Liver (tissue), 9 donors: ENCODE data around the gene MRPS16. TPM values are rescaled to one million over a fixed set of nuclear protein-coding genes. Genes with fewer than 3 reads are reported as not detected.

ENCODE experiments used
- DNase-seq: peaks from one replicate; pipeline ENCODE4 v3.0.0-alpha.2; 2017; ENCODE audit warnings: low spot score
- H3K27ac ChIP-seq, 2 donors: one replicate each; pipeline ENCODE4 v1.7.0; 2013; ENCODE audit warnings: inconsistent platforms in 2 of 2, low read length in 2 of 2, control low read depth in 1 of 2, low read depth in 1 of 2, mild to moderate bottlenecking in 1 of 2
- H3K27me3 ChIP-seq, 4 donors: one replicate each; pipeline versions ENCODE4 v1.6.1 to v1.7.0; 2013; ENCODE audit warnings: low read length in 3 of 4, inconsistent platforms in 1 of 4, mild to moderate bottlenecking in 1 of 4, moderate library complexity in 1 of 4; ENCODE audit not compliant: control insufficient read depth in 4 of 4, insufficient read depth in 4 of 4
- H3K36me3 ChIP-seq, 4 donors: one replicate each; pipeline versions ENCODE4 v1.6.1 to v1.7.0; 2013; ENCODE audit warnings: low read length in 3 of 4, mild to moderate bottlenecking in 3 of 4, low read depth in 1 of 4, moderate library complexity in 1 of 4; ENCODE audit not compliant: control insufficient read depth in 4 of 4, insufficient read depth in 3 of 4
- H3K4me1 ChIP-seq, 4 donors: one replicate each; pipeline versions ENCODE4 v1.6.1 to v1.7.0; 2013; ENCODE audit warnings: low read length in 3 of 4, mild to moderate bottlenecking in 3 of 4, moderate library complexity in 1 of 4; ENCODE audit not compliant: control insufficient read depth in 4 of 4, insufficient read depth in 4 of 4
- H3K4me3 ChIP-seq, 3 donors: one replicate each; pipeline versions ENCODE4 v1.6.1 to v1.7.0; 2013; ENCODE audit warnings: low read length in 3 of 3, control low read depth in 1 of 3, low read depth in 1 of 3, mild to moderate bottlenecking in 1 of 3
- H3K9ac ChIP-seq, 2 donors: one replicate each; pipeline ENCODE4 v1.7.0; 2013; ENCODE audit warnings: low read length in 2 of 2, mild to moderate bottlenecking in 2 of 2, moderate library complexity in 2 of 2, control low read depth in 1 of 2, low read depth in 1 of 2
- H3K9me3 ChIP-seq, 4 donors: one replicate each; pipeline versions ENCODE4 v1.6.1 to v1.7.0; 2013; ENCODE audit warnings: low read length in 3 of 4; ENCODE audit not compliant: control insufficient read depth in 4 of 4
- EGR1 ChIP-seq, 2 donors: IDR thresholded peaks; 2 replicates each; pipeline ENCODE4 v1.6.1; 2016 to 2018; ENCODE audit warnings: antibody characterized with exemption in 2 of 2, low read depth in 2 of 2
- FOXA1 ChIP-seq: IDR thresholded peaks from 2 replicates; pipeline ENCODE4 v1.6.1; 2016; ENCODE audit warnings: antibody characterized with exemption
- FOXA2 ChIP-seq: IDR thresholded peaks from 2 replicates; pipeline ENCODE4 v1.6.1; 2016; ENCODE audit warnings: antibody characterized with exemption
- GABPA ChIP-seq, 2 donors: IDR thresholded peaks in 1 of 2; conservative IDR thresholded peaks in 1 of 2; 2 replicates each; pipeline ENCODE4 v1.6.1; 2016; ENCODE audit warnings: antibody characterized with exemption in 2 of 2, mild to moderate bottlenecking in 1 of 2, moderate library complexity in 1 of 2
- HNF4A ChIP-seq, 2 donors: conservative IDR thresholded peaks; 2 replicates each; pipeline ENCODE4 v1.6.1; 2016; ENCODE audit warnings: antibody characterized with exemption in 2 of 2, mild to moderate bottlenecking in 2 of 2
- HNF4G ChIP-seq: IDR thresholded peaks from 2 replicates; pipeline ENCODE4 v1.6.1; 2016; ENCODE audit warnings: antibody characterized with exemption
- JUND ChIP-seq, 2 donors: IDR thresholded peaks; 2 replicates each; pipeline ENCODE4 v1.6.1; 2016; ENCODE audit warnings: antibody characterized with exemption in 2 of 2
- NR2F2 ChIP-seq: IDR thresholded peaks from 2 replicates; pipeline ENCODE4 v1.6.1; 2016; ENCODE audit warnings: antibody characterized with exemption
- RXRA ChIP-seq, 2 donors: IDR thresholded peaks; 2 replicates each; pipeline ENCODE4 v1.6.1; 2017 to 2018; ENCODE audit warnings: antibody characterized with exemption in 2 of 2, mild to moderate bottlenecking in 1 of 2
- SP1 ChIP-seq: IDR thresholded peaks from 2 replicates; pipeline ENCODE4 v1.6.1; 2018; ENCODE audit warnings: antibody characterized with exemption, mild to moderate bottlenecking
- TAF1 ChIP-seq: conservative IDR thresholded peaks from 2 replicates; pipeline ENCODE4 v1.6.1; 2016; ENCODE audit warnings: antibody characterized with exemption, mild to moderate bottlenecking
- YY1 ChIP-seq: IDR thresholded peaks from 2 replicates; pipeline ENCODE4 v1.6.1; 2016; ENCODE audit warnings: antibody characterized with exemption, mild to moderate bottlenecking
- WGBS: extraction: QIAGEN DNeasy Blood & Tissue Kit; methylation state at CpG from one replicate; pipeline ENCODE4 v1.1.7; 2013; 5-methylcytosine and 5-hydroxymethylcytosine counted together
- polyA plus RNA-seq, 2 donors: library from polyadenylated mRNA; stranded (reverse) in 1 of 2; unstranded in 1 of 2; fragments of 200-250 nt in 1 of 2; fragments of >200 nt in 1 of 2; fragmentation: Nextera tagmentation in 1 of 2; extraction: Ambion mirVana in 1 of 2; gene quantifications; one replicate each; pipeline versions ENCODE4 v1.2.1 to v1.2.3, GENCODE V29; 2013 to 2015
- total RNA-seq, 2 donors: library from RNA; depleted of rRNA; stranded (reverse); fragments of >200 nt; gene quantifications; one replicate each; pipeline ENCODE4 v1.2.3, GENCODE V29; 2014
- TF ChIP-seq, protein P1 (sequence below): IDR thresholded peaks from 2 replicates; pipeline ENCODE4 v1.6.1; 2016; ENCODE audit warnings: antibody characterized with exemption
- TF ChIP-seq, protein P2 (sequence below): fragments of 150-350 bp; IDR thresholded peaks from 2 replicates; pipeline ENCODE4 v1.5.1; 2017; ENCODE audit warnings: improper control_type of control experiment, low read depth, low read length; ENCODE audit not compliant: missing input control
- TF ChIP-seq, protein P3 (sequence below): IDR thresholded peaks from 2 replicates; pipeline ENCODE4 v1.6.1; 2016; ENCODE audit warnings: antibody characterized with exemption, mild to moderate bottlenecking
- TF ChIP-seq, protein P4 (sequence below): IDR thresholded peaks from 2 replicates; pipeline ENCODE4 v1.6.1; 2016; ENCODE audit warnings: antibody characterized with exemption
- TF ChIP-seq, protein P5 (sequence below): IDR thresholded peaks from 2 replicates; pipeline ENCODE4 v1.6.1; 2016; ENCODE audit warnings: antibody characterized with exemption
- donor health status: healthy.
- donor health status: healthy.
- donor health status: healthy.
- donor health status: healthy.
- donor health status: healthy.

MRPS16 gene
- total and polyA plus RNA-seq, 4 donors, result 34.2 to 87.5 (median 48.3) TPM

DNA sequence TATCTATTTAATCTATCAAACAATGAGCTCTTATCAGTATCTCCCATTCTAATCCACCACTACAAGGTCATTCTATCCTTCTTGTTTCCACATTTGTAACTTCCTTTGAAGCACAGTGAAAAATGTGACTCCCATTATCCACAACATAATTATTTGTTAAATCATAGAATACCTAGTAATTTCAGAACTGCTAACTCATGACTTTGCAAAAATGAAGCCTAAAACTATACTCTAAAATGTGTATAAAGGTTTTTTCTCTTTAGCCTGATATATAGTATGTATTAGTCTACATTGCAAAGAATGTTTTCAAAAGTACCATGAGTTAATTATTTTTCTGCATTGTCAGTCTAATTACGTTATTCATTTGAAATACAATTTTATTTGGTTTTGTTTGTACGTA lies 12.0 kb upstream of the MRPS16 start:
- no peaks in the 10 kb centered on the region for H3K27me3 ChIP-seq
- H3K27ac ChIP-seq, result no peak overlapping the region
- TF ChIP-seq, protein P1, sequence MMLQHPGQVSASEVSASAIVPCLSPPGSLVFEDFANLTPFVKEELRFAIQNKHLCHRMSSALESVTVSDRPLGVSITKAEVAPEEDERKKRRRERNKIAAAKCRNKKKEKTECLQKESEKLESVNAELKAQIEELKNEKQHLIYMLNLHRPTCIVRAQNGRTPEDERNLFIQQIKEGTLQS, result no peak
- TF ChIP-seq HNF4A (conservative IDR thresholded peaks at IDR 0.05), result no peak
- TF ChIP-seq, protein P2, sequence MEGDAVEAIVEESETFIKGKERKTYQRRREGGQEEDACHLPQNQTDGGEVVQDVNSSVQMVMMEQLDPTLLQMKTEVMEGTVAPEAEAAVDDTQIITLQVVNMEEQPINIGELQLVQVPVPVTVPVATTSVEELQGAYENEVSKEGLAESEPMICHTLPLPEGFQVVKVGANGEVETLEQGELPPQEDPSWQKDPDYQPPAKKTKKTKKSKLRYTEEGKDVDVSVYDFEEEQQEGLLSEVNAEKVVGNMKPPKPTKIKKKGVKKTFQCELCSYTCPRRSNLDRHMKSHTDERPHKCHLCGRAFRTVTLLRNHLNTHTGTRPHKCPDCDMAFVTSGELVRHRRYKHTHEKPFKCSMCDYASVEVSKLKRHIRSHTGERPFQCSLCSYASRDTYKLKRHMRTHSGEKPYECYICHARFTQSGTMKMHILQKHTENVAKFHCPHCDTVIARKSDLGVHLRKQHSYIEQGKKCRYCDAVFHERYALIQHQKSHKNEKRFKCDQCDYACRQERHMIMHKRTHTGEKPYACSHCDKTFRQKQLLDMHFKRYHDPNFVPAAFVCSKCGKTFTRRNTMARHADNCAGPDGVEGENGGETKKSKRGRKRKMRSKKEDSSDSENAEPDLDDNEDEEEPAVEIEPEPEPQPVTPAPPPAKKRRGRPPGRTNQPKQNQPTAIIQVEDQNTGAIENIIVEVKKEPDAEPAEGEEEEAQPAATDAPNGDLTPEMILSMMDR, result no peak
- TF ChIP-seq, protein P3, sequence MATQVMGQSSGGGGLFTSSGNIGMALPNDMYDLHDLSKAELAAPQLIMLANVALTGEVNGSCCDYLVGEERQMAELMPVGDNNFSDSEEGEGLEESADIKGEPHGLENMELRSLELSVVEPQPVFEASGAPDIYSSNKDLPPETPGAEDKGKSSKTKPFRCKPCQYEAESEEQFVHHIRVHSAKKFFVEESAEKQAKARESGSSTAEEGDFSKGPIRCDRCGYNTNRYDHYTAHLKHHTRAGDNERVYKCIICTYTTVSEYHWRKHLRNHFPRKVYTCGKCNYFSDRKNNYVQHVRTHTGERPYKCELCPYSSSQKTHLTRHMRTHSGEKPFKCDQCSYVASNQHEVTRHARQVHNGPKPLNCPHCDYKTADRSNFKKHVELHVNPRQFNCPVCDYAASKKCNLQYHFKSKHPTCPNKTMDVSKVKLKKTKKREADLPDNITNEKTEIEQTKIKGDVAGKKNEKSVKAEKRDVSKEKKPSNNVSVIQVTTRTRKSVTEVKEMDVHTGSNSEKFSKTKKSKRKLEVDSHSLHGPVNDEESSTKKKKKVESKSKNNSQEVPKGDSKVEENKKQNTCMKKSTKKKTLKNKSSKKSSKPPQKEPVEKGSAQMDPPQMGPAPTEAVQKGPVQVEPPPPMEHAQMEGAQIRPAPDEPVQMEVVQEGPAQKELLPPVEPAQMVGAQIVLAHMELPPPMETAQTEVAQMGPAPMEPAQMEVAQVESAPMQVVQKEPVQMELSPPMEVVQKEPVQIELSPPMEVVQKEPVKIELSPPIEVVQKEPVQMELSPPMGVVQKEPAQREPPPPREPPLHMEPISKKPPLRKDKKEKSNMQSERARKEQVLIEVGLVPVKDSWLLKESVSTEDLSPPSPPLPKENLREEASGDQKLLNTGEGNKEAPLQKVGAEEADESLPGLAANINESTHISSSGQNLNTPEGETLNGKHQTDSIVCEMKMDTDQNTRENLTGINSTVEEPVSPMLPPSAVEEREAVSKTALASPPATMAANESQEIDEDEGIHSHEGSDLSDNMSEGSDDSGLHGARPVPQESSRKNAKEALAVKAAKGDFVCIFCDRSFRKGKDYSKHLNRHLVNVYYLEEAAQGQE, result no peak
- no peaks in the 10 kb centered on the region for H3K36me3 ChIP-seq
- H3K4me3 ChIP-seq, result no peak overlapping the region
- no peak overlapping the region for H3K9ac ChIP-seq
- H3K9me3 ChIP-seq, result no peaks in the 10 kb centered on the region
- DNase-seq, result no peak
- peaks cover 0 to 4% (median 0%) of the 10 kb centered on the region in 4 donors for H3K4me1 ChIP-seq
- 94% methylated on average over 2 of the region's 2 CpGs for WGBS

DNA sequence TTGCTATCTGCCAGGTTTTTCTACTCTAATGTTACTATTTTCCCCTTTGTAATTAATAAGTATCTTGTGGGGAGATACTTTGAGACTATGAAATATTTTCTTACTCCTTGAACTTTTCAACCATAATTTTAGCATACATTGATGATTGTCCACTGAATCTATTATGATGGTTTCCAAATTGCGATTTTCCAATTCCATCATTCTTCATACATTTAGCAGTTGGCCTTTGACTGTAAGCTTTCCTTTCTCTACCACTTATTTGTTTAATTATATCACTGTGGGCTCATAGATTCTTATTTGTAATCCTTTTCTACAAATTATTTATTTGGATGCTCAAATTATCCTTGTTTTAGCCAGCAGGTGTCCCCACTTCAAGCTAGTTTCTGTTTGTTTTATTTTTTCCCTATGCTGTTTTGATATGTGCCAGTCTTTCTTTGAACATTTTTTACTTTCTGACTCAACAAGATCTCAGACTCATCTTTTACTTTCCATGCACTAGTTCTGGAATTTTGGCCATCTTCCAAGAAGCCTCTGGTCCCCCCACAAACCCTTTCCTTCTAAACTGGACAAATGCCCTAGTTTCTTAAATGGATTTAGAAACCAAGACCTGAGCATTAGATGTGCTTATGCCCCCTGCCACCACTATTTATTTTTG lies 11.4 kb upstream of the MRPS16 start:
- WGBS, result 50% methylated on average over 1 of the region's 1 CpG
- no peak for TF ChIP-seq EGR1 (IDR thresholded peaks at IDR 0.05; ENCODE audit: low read depth in 2 of 2)
- TF ChIP-seq, protein P3, result no peak
- no peak for TF ChIP-seq NR2F2
- no peak for TF ChIP-seq GABPA (IDR thresholded peaks at IDR 0.05 in 1 of 2, conservative IDR thresholded peaks at IDR 0.05 in 1 of 2)
- no peak for TF ChIP-seq YY1
- TF ChIP-seq, protein P4, sequence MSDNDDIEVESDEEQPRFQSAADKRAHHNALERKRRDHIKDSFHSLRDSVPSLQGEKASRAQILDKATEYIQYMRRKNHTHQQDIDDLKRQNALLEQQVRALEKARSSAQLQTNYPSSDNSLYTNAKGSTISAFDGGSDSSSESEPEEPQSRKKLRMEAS, result no peak
- no peak for TF ChIP-seq RXRA (IDR thresholded peaks at IDR 0.05)
- TF ChIP-seq SP1, result no peak
- TF ChIP-seq, protein P2, result peak; percentile 38
- no peak for TF ChIP-seq FOXA1
- no peak for TF ChIP-seq JUND (IDR thresholded peaks at IDR 0.05)
- no peak for TF ChIP-seq TAF1
- TF ChIP-seq HNF4A (conservative IDR thresholded peaks at IDR 0.05), result no peak
- no peak for TF ChIP-seq HNF4G
- TF ChIP-seq, protein P1, result no peak
- TF ChIP-seq, protein P5, sequence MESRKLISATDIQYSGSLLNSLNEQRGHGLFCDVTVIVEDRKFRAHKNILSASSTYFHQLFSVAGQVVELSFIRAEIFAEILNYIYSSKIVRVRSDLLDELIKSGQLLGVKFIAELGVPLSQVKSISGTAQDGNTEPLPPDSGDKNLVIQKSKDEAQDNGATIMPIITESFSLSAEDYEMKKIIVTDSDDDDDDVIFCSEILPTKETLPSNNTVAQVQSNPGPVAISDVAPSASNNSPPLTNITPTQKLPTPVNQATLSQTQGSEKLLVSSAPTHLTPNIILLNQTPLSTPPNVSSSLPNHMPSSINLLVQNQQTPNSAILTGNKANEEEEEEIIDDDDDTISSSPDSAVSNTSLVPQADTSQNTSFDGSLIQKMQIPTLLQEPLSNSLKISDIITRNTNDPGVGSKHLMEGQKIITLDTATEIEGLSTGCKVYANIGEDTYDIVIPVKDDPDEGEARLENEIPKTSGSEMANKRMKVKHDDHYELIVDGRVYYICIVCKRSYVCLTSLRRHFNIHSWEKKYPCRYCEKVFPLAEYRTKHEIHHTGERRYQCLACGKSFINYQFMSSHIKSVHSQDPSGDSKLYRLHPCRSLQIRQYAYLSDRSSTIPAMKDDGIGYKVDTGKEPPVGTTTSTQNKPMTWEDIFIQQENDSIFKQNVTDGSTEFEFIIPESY, result no peak
- TF ChIP-seq FOXA2, result no peak

More for the DNA sequence above, 11.4 kb upstream of the MRPS16 start:
- no peak overlapping the region for H3K27ac ChIP-seq
- no peaks in the 10 kb centered on the region for H3K36me3 ChIP-seq
- H3K4me3 ChIP-seq, result no peak overlapping the region
- DNase-seq, result no peak
- no peaks in the 10 kb centered on the region for H3K9me3 ChIP-seq
- H3K9ac ChIP-seq, result no peak overlapping the region
- peaks cover 0 to 4% (median 0%) of the 10 kb centered on the region in 4 donors for H3K4me1 ChIP-seq
- no peaks in the 10 kb centered on the region for H3K27me3 ChIP-seq
